GM12801 (cell line): ENCODE data around the gene FLT3.

Source experiments
- TF ChIP-seq, protein P1 (sequence below): IDR thresholded peaks from one replicate; pipeline ENCODE4 v1.5.1; 2011; ENCODE audit warnings: control low read depth; ENCODE audit not compliant: insufficient read length; ENCODE audit errors: extremely low read depth

The FLT3 gene

DNA sequence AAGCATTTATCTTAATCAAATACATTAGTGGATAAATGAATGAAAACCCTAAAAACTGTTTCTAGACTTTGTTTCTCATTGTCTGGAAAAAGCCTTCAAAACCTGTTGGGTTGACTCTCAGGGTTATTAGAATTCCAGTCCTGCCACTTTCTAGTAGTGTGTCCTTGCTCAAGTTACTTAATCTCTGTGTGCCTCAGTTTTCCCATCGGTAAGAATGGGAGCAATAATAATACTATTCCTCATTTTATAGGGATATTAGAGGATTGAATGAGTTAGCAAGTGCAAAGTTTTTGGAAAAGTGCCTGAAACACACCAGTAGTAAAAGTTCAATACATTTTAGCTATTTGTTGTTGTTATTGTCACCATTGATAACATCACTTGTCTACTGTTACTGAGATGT, 114.8 kb downstream of the FLT3 start:
- TF ChIP-seq, protein P1, sequence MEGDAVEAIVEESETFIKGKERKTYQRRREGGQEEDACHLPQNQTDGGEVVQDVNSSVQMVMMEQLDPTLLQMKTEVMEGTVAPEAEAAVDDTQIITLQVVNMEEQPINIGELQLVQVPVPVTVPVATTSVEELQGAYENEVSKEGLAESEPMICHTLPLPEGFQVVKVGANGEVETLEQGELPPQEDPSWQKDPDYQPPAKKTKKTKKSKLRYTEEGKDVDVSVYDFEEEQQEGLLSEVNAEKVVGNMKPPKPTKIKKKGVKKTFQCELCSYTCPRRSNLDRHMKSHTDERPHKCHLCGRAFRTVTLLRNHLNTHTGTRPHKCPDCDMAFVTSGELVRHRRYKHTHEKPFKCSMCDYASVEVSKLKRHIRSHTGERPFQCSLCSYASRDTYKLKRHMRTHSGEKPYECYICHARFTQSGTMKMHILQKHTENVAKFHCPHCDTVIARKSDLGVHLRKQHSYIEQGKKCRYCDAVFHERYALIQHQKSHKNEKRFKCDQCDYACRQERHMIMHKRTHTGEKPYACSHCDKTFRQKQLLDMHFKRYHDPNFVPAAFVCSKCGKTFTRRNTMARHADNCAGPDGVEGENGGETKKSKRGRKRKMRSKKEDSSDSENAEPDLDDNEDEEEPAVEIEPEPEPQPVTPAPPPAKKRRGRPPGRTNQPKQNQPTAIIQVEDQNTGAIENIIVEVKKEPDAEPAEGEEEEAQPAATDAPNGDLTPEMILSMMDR = no peak

DNA sequence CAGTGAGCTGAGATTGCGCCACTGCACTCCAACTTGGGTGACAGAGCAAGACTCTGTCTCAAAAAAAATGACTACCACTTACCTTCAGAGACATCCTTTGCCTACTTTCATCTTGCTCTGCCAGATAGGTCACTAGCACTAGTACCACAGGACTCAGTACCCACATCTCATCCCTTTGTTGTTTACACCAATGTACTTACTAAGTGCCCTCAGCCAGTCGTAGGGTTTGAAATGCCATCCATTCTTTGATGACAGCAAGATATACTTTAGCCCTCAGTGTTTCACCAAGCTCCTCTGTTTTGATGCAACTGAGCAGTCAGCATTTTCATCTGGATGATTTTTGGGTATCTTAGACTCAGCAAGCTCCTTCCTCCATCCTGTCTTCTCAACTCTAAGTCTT, 118.0 kb downstream of the FLT3 start:
- TF ChIP-seq, protein P1 = no peak

DNA sequence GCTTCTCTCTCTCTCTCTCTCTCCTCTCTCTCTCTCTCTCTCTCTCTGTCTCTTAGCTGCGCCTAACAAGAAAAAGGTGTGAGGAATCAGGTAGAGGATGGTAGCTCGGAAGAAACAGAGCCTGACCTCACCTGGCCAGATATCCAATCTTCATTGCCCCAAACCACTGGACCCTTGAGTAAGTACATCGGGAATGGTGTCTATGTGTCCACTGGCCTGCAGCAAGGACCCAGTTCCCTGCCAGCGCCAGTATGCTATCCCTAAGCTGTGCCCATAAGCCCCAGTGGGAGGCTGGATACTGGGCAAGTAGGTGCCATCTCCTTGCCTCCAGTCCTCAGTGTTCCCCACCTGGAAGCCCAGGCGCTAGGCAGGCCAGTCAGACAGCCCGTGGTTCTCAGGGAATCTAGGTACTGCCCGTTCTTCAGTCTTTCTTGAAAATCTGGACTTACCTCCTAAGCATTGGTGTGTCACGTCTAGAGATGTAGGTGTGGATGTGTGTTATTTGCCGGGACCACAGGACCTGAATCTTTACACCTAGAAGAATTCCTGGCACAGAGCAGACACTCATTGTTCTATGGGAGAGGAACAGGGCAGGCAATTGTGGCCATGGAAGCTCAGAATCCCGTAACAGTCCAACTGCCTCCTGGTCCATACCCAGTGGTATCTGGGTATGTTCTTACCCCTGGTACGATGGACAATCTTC, 119.2 kb downstream of the FLT3 start:
- TF ChIP-seq, protein P1 = no peak

DNA sequence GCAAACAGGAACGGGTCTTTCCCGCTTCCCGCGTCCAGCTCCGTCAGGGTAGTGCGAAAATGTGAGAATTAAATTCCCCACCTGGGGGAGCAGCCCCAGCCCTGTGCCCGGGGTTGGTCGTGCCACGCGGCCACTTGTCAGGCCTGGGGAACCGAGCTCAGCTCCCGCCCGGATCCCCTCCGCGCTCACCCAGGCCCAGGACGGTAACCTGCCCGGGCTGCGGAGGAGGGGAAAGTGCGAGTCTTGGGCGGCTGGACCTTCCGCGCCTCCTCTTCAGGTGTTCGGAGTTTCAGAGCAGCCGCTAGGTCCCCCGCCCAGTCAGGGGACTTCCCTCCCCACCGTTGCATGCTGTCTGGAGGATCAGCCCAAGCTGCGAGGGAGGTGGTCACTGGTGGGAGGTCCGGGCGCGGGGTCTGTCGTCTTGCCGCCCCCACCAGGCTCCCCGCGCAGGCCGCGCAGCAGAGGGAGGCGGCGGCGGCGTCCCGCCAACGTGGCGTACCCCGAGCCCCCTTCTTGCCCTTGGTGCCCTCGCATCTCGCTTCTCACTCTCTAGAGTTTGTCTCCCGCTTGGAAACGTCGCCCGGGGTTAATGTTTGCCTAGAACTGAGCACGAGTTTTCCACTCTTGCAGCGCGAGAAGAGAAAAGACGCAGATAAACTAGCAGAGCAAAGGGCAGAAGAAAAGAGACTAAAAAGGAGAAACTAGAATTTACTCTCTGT, 119.9 kb downstream of the FLT3 start:
- TF ChIP-seq, protein P1 = no peak

DNA sequence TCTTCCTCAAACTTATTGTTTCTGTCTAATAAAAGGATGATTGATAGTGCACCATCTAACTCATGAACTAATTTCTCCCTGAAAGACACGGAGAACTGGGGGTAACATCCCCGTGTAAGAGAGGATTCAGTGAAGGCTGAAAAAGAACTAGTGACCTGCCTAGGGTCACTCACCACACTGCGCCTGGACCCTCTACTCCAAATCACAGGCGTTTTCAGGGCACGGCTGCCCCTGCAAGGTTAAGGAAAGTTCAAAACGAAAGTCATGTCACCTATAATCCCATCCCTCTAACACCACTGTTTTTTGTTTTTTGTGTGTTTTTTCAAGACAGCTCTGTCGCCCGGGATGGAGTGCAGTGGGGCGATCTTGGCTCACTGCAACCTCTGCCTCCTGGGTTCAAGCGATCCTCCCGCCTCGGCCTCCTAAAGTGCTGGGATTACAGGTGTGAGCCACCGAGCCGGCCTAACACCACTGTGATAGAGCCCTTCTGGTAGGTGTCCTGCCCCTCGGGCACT, 120.6 kb downstream of the FLT3 start:
- TF ChIP-seq, protein P1 = no peak

DNA sequence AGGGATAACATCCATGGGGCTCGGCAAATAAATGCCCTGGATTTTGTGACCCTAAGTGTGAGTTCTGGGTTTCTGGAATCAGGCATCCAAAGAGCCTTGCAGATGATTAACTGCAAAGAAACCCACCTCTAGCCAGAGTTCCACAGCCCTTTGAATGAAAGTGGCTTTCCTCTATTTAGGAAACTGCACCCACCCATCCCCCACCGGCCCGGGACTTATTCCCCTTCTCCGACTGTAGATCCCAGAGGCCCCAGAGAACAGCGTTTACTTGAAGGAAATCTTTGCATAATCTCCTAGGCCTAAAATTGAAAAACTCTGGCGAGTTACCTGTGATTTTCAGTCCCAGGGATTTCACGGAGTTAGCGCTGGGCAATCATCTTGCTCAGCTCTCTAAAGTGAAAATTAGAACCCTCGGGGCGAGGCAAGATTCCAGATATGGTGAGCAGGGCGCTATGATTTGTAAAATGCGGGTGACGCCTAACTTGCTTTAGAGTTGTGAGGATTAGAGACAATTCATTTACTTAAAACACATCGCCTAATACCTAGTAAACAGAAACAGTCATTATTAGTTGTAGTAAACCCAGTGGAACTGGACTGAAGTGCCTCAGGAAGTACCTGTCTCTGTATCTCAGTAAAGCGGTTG, 121.3 kb downstream of the FLT3 start:
- TF ChIP-seq, protein P1 = no peak

DNA sequence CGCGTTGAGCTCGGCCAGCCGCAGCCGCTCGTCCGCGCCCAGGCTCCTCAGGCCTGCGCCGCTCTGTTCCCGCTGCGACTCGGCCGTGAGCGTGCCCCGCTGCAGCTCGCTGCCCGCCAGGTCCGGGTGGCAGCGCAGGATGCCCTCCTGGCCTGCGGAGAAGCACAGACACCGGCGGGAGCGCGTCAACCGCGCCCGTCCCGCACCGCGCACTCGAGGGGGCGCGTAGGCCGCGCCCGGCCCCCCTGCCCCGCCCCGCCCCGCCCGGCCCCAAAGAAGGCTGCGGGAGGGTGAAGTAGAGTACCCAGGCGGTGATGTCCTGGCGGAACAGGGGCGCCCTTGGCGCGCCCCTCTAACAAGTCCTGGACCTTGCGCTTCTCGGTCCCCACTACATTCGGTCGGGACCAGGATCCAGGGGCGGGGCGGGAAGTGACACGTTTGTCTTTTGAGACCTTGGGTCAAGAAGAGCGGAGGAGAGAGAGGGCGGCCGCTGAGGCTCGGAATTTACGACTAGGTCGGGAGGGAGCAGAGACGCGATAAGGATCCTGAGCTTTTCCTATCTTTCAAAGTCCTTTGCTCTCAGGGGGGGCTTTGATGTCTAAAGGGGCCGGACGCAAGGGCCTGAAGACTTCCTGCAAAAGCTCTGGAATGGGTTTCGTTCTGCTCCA, 121.9 kb downstream of the FLT3 start:
- TF ChIP-seq, protein P1 = no peak
